ENCODE measurements around the gene ADAMTS2.

The ADAMTS2 gene

GRCh38 chr5:179264783-179265513, 80.3 kb downstream of the ADAMTS2 start:
- CTCF ChIA-PET = no interaction called here
- POLR2A ChIA-PET = no interaction called here
- DNase-seq (ENCODE audit: extremely low spot score) = no peak
- TF ChIP-seq, protein P1, sequence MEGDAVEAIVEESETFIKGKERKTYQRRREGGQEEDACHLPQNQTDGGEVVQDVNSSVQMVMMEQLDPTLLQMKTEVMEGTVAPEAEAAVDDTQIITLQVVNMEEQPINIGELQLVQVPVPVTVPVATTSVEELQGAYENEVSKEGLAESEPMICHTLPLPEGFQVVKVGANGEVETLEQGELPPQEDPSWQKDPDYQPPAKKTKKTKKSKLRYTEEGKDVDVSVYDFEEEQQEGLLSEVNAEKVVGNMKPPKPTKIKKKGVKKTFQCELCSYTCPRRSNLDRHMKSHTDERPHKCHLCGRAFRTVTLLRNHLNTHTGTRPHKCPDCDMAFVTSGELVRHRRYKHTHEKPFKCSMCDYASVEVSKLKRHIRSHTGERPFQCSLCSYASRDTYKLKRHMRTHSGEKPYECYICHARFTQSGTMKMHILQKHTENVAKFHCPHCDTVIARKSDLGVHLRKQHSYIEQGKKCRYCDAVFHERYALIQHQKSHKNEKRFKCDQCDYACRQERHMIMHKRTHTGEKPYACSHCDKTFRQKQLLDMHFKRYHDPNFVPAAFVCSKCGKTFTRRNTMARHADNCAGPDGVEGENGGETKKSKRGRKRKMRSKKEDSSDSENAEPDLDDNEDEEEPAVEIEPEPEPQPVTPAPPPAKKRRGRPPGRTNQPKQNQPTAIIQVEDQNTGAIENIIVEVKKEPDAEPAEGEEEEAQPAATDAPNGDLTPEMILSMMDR (IDR thresholded peaks at IDR 0.05; ENCODE audit: control extremely low read depth, extremely low read depth, low read depth, missing control alignments) = no peak

DNA sequence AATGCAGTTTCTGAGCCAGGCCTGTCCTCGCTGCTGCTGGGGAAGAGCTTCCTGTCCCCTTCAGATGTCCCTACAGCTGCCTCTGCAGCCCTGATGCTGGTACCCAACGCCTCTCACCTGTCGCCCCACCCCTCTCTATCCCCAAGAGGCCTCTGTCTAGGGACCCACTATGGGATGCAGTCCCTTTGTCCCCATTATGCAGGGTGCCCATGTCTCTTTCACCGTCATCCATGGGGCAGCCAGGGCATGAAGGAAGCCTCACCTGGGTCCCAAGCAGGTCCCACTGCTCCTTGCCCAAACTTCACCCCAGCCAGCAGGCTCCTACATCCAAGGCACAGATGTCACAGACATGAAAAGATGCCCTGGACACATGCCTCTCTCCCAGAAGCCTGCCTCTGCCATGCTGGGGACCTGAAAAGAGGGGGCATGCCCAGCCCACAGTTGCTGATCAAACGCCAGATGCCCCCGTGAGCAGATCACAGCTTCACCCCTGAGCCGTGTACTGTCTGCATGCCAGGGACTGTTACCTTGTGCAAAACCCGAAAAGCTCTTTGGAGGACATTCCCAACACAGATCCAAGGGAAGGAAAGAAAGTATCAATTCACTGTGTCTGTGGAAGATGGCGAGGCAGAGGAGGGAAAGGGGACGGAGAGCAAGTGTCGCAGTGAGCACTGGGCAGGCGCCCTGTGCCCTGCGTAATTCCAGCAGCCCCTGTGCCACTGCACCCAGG, 81.0 kb downstream of the ADAMTS2 start:
- TF ChIP-seq, protein P1 (IDR thresholded peaks at IDR 0.05; ENCODE audit: control extremely low read depth, extremely low read depth, low read depth, missing control alignments) = no peak
- no peak for DNase-seq (ENCODE audit: extremely low spot score)
- CTCF ChIA-PET = interaction anchor here (0.6 kb wide), 1 partner anchor 367 kb away, joined by 3 read pairs; no protein-coding TSS in a partner anchor
- POLR2A ChIA-PET = no interaction called here

- CTCF ChIA-PET = interaction anchor here (0.6 kb wide), 1 partner anchor 367 kb away, joined by 3 read pairs; no protein-coding TSS in a partner anchor
- POLR2A ChIA-PET = no interaction called here
- TF ChIP-seq, protein P1 (IDR thresholded peaks at IDR 0.05; ENCODE audit: control extremely low read depth, extremely low read depth, low read depth, missing control alignments) = no peak
- no peak for DNase-seq (ENCODE audit: extremely low spot score)
These were observed 81.7 kb downstream of the ADAMTS2 start for GRCh38 chr5:179263391-179264052.

DNA sequence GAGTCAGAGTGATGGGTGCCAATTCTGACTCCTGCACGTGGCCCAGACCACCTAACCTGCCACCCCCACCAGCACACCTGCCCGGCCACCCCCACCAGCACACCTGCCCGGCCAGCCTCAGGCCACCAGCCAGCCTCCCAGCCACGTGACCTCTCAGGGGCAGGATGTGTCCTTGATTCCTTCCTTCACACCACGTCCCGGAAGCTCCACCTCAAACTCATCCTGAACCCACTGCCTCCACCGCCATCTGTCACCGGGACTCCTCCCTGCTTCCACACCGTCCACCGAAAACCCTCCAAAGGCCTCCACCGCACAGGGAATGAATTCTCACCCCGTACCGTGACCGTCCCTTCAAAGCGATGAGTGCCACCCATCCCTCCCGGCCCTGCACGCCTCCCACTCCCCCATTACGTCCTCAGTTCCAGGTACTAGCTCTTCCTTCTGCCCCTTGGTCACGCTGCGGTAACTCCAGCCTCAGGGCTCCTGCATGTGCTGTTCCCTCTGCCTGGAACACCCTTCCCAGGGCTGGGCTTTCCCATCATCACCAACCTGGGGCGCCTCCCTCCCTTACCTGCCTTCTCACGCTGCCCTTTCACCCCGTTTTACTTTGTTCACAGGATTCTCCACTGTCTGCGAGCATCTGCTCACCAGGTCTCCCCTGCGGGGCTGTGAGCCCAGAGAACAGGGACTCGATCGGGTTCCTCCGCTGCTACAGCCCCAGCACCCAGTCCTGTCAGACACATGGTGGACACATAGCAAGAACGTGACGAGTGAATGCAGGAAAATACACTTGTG, 82.9 kb downstream of the ADAMTS2 start:
- DNase-seq (ENCODE audit: extremely low spot score) = no peak
- CTCF ChIA-PET = no interaction called here
- TF ChIP-seq, protein P1 (IDR thresholded peaks at IDR 0.05; ENCODE audit: control extremely low read depth, extremely low read depth, low read depth, missing control alignments) = no peak
- POLR2A ChIA-PET = no interaction called here

DNA sequence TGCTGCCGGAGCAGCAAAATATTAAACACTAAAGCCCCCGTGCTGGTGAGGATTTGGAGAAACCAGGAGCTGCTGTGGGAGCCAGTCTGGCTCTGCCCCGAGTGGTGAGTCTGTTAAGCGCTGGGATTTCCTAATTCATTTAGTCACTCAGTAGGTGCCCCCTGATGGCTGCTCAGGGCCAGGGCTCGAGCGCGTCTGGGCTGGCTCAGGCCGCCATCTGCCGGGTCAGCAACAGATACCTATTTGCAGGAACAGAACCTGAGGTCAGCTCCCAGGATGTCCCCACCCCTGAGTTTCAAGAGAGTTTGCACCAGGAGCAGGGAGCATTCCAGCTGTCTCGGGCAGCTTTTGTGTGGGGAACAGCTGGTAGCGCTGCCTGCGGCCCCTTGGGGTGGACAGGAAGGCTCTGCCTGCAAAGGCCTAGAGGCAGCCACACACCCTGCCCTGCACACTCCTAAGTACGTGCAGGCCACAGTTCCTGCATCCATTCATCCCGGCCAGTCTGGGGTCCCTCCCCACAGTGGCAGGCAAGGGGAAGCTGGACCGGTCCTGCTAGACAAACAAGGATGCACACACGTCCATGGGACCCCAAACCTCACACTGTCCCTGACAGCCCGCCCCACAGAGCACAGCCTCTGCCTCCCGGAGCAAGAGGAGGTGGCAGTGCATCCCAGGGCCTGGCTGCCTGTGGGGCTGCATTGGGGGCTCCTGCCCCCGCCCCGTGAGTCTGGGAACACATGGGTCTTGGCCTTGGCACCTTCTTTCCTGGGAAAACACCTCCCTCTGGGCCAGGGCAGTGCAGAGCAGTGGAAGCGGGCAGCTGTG, 83.7 kb downstream of the ADAMTS2 start:
- TF ChIP-seq, protein P1 (IDR thresholded peaks at IDR 0.05; ENCODE audit: control extremely low read depth, extremely low read depth, low read depth, missing control alignments) = no peak
- ChIA-PET POLR2A (no interaction called here), CTCF (no interaction called here)
- no peak for DNase-seq (ENCODE audit: extremely low spot score)
